GM12864 (cell line): ENCODE results near the gene SHB.

Source experiments
- DNase-seq: peaks from one replicate; pipeline ENCODE4 v3.0.0-alpha.2; 2011; ENCODE audit warnings: low read depth
- H3K4me3 ChIP-seq: 2 replicates; pipeline ENCODE4 v1.5.1; 2011; ENCODE audit warnings: mild to moderate bottlenecking, low read depth, low read length, control low read depth
- CTCF ChIP-seq: IDR thresholded peaks from 2 replicates; pipeline ENCODE4 v1.5.1; 2011; ENCODE audit warnings: low read depth, mild to moderate bottlenecking, moderate library complexity, low read length, control low read depth, inconsistent platforms; ENCODE audit errors: missing control alignments

Gene SHB

GRCh38 chr9:37917801-37918664 lies 151.0 kb downstream of the SHB start:
- DNase-seq: no peak
- no peak overlapping the region for H3K4me3 ChIP-seq
- no peak for TF ChIP-seq CTCF

DNA sequence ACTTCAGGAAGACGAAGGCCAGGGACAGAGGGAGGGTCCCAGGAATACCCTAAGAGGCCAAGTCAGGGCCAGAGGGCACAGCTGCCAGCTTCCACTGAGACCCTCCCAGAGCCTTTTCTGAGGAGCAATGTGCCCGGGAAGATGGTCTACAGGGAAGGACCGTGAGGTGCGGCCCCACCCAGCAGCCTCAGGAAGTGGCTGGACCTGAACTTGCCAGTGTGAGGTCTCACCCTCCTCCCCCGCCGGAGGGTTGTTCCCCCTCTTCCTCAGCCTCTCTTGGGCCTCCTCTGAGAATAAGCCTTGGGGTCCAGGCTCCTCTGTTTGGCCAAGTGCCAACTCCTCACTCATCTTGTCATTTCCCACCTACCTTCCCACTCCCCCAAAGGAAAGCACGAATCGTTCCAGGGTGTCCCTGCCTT lies 151.7 kb downstream of the SHB start:
- TF ChIP-seq CTCF: no peak
- no peak overlapping the region for H3K4me3 ChIP-seq
- no peak for DNase-seq

GRCh38 chr9:37916471-37917312 lies 152.3 kb downstream of the SHB start:
- DNase-seq: no peak
- no peak for TF ChIP-seq CTCF
- H3K4me3 ChIP-seq: no peak overlapping the region

DNA sequence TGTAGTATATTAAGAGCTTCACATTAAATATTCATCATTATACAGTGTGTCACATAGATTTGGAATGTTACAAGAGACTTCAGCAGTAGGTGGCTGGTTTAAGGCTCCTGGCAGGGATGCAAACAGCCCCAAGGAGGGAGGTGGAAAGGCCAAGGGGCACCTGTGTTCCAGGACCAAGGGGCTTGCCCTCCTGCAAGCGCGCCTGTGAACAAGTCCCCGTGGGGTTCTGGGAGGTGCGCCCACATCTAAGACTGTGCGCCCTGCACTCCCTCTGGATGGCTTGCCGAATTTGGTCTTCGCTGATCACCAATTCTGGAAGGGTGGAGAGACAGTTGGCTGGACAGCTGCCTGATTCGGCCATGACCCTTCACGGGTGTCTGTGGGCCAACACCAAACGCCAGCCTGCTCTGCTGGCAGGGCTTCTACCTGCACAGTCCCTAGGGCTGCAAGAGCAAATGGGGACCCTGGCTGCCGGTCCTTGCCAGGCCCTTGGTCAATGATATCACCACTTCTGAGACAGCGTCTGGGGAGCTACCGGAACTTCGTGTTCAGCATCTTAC lies 153.0 kb downstream of the SHB start:
- no peak overlapping the region for H3K4me3 ChIP-seq
- no peak for DNase-seq
- TF ChIP-seq CTCF: no peak

DNA sequence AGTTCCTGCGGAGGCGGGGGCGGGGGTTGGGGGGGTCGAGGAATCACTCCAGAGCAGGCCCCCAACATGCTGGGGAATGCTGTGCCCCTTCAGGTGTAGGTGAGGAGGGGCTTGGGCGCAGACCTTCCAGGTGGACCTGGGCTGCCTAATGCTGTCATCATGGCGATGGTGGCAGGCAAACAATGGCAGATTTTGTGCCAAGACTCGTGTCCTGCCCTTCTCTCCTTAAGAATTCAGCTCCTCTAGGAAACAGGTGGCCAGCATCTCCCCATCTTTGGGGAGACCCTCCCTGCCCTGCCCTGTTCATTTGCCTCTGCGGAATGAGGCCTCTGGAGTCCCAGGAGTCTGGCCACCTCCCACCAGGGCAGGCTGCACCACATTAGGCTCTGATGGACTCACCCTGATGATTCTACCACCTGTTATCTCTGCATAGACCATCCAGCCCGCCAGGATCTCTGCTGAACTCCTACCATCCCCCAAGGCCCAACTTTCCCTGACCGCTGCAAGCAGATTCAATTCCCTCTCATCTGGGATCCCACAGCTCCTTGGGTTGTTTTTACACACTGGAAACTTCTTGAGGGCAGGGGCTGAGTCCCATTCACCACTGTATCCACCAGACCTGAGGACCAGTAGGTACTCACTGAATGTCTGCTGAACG lies 154.2 kb downstream of the SHB start:
- TF ChIP-seq CTCF: no peak
- no peak for DNase-seq
- no peak overlapping the region for H3K4me3 ChIP-seq

- DNase-seq: no peak
- TF ChIP-seq CTCF: no peak
- no peak overlapping the region for H3K4me3 ChIP-seq
Observed at GRCh38 chr9:37914154-37914551, 154.9 kb downstream of the SHB start.
